MCF 10A (cell line): Measurements from ENCODE around the gene VPS13C. TPM values are rescaled to one million over a fixed set of nuclear protein-coding genes. Genes with fewer than 3 reads are reported as not detected.

Source experiments
- BruUV-seq: library from RNA; stranded (reverse); fragments of 400-500 nt; replicated peaks from 2 replicates; lab custom pipeline; 2021; lab: Mats Ljungman, UMichigan
- CTCF ChIA-PET: fragments of 300-600 bp; sonication (Branson Sonifier 250); formaldehyde crosslinking; extraction: SDS; loops from one replicate; lab custom pipeline; 2021; ENCODE audit warnings: antibody characterized with exemption, inconsistent platforms; lab: Yijun Ruan, JAX
- POLR2A ChIA-PET: fragments of 300-600, 350-650 bp; sonication (Branson Sonifier 250); formaldehyde crosslinking; extraction: SDS; loops from one replicate; lab custom pipeline; 2020; ENCODE audit warnings: antibody characterized with exemption, inconsistent platforms; lab: Yijun Ruan, JAX
- DNase-seq: peaks from one replicate; pipeline ENCODE4 v3.0.0-alpha.2; 2018; ENCODE audit not compliant: unreplicated experiment
- H3K27ac Mint-ChIP-seq: one replicate; pipeline ENCODE4 v1.8.0; 2022; ENCODE audit warnings: mild to moderate bottlenecking, low read depth, mixed read lengths; ENCODE audit not compliant: unreplicated experiment
- H3K27me3 Mint-ChIP-seq: one replicate; pipeline ENCODE4 v1.8.0; 2022; ENCODE audit warnings: mixed read lengths; ENCODE audit not compliant: insufficient read depth, unreplicated experiment
- H3K36me3 Mint-ChIP-seq: one replicate; pipeline ENCODE4 v1.8.0; 2022; ENCODE audit warnings: mild to moderate bottlenecking, moderate library complexity, mixed read lengths; ENCODE audit not compliant: insufficient read depth, unreplicated experiment
- H3K4me1 Mint-ChIP-seq: one replicate; pipeline ENCODE4 v1.8.0; 2022; ENCODE audit warnings: mixed read lengths; ENCODE audit not compliant: insufficient read depth, unreplicated experiment
- H3K4me3 Mint-ChIP-seq: one replicate; pipeline ENCODE4 v1.8.0; 2022; ENCODE audit warnings: mild to moderate bottlenecking, moderate library complexity, mixed read lengths; ENCODE audit not compliant: unreplicated experiment
- H3K9me3 Mint-ChIP-seq: one replicate; pipeline ENCODE4 v1.8.0; 2022; ENCODE audit warnings: mixed read lengths; ENCODE audit not compliant: unreplicated experiment
- intact Hi-C: fragments of 100-400 bp; cut with micrococcal nuclease; formaldehyde crosslinking; loops from 2 replicates; pipeline ENCODE4 v1.14.1; 2022
- total RNA-seq: library from RNA; stranded (reverse); gene quantifications from 2 replicates; pipeline ENCODE4 v1.2.3, GENCODE V29; 2022
- TF ChIP-seq, protein P1 (sequence below): fragments of 200-600 bp; IDR thresholded peaks from one replicate; pipeline ENCODE4 v1.8.0; 2022; ENCODE audit warnings: antibody characterized with exemption, mild to moderate bottlenecking; ENCODE audit not compliant: unreplicated experiment

The VPS13C gene
- total RNA-seq, 1 experiment from 2014 or later, result 47.4 TPM

DNA sequence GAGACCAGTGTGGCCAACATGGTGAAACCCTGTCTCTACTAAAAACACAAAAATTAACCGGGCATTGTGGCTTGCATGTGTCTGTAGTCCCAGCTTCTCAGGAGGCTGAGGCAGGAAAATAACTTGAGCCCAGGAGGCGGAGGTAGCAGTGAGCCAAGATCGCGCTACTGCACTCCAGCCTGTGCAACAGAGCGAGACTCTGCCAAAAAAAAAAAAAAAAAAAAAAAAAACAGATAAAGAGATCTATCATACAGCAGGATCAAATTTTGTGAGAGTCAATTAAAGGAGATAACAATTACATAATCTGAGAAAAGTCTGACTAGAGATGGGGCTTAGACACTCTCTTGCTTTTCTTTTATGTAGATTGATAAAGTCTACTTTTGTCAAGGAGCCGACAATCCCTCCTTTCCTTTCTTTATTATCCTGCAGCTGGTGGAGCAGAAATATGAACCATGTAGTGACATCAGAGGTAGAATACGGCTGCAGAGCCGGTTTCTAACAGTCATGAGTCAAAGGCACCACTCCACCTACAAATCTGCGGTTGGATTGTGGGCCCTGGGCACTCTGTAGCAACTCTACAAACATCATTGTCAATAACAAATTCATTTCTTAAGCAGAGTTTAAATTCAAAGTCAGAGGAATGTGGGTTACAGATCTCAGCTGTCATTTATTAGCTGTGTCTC is 15.5 kb upstream of the VPS13C start:
- ChIA-PET POLR2A (interaction anchor here (0.5 to 2.6 kb wide), 13 partner anchors 10 to 1303 kb away, joined by 3 to 14 read pairs (median 4); partner anchors contain the start of gene VPS13C), CTCF (interaction anchor here (0.7 to 7.0 kb wide), 8 partner anchors 11 to 366 kb away, joined by 3 to 46 read pairs (median 4); no protein-coding TSS in a partner anchor)
- Mint-ChIP-seq H3K4me1 (peaks cover 4% of the 10 kb centered on the region), H3K9me3 (no peaks in the 10 kb centered on the region), H3K27me3 (no peaks in the 10 kb centered on the region), H3K4me3 (peak overlapping the region; percentile 57), H3K27ac (peak overlapping the region; percentile 63), H3K36me3 (no peaks in the 10 kb centered on the region)
- no TSS peak for BruUV-seq
- intact Hi-C loops, result loop anchor here (5.0 to 10.0 kb wide), 2 partner anchors 177 to 1019 kb away; no protein-coding TSS in a partner anchor
- peak; percentile 81 for DNase-seq
- TF ChIP-seq, protein P1, sequence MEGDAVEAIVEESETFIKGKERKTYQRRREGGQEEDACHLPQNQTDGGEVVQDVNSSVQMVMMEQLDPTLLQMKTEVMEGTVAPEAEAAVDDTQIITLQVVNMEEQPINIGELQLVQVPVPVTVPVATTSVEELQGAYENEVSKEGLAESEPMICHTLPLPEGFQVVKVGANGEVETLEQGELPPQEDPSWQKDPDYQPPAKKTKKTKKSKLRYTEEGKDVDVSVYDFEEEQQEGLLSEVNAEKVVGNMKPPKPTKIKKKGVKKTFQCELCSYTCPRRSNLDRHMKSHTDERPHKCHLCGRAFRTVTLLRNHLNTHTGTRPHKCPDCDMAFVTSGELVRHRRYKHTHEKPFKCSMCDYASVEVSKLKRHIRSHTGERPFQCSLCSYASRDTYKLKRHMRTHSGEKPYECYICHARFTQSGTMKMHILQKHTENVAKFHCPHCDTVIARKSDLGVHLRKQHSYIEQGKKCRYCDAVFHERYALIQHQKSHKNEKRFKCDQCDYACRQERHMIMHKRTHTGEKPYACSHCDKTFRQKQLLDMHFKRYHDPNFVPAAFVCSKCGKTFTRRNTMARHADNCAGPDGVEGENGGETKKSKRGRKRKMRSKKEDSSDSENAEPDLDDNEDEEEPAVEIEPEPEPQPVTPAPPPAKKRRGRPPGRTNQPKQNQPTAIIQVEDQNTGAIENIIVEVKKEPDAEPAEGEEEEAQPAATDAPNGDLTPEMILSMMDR, result no peak

DNA sequence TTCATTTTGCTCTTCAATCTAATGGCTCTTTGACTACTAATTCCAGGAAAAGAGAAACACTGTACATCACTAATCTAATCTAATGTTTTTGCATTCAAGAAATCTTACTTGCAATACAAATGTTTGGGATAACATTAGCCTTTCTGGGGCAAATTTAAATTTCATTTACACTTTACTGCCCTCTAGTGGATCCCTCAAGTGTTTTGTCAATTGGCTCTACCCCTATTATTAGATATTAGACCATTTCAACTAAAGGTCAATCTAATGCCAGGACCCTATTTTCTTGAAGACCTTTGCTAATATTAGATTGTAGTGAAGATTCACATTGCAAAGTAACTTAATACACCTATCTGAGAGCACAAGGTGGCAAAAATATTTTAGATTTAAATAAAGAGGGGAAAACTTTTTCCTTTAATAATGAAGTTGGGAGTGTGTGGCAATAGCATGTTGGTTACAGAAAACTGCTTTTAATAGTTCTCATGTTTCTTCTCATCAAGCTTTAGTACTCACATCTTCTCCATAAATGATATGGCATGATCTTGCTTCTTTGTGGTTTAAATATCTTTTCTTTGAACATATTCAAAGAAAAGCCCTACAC is 11.6 kb upstream of the VPS13C start:
- CTCF ChIA-PET, result interaction anchor here (0.6 to 7.0 kb wide), 13 partner anchors 11 to 1574 kb away, joined by 3 to 46 read pairs (median 4); partner anchors contain the start of gene VPS13C

DNA sequence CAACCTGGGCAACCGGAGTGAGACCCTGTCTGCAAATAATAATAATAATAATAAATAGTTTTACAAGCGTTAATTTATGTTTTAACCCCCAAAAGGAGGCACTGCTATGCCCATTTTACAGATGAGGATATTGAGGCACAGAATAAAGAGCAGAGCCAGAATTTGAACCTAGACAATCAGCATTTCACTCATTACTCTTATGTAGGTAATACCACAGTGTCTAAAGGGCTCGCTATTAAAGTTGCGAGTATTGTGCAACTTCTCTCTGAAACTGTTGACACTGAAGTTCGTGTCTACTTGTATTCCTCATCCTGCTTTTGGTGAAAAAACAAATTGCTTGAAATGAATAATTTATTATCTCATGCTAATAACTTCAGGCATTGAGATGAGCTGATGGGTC is 9.3 kb upstream of the VPS13C start:
- TF ChIP-seq, protein P1, result no peak
- CTCF ChIA-PET, result interaction anchor here (1.1 to 1.3 kb wide), 3 partner anchors 9 to 237 kb away, joined by 4 to 5 read pairs (median 4); no protein-coding TSS in a partner anchor
- Mint-ChIP-seq H3K4me3 (no peak overlapping the region), H3K27ac (no peak overlapping the region), H3K9me3 (no peaks in the 10 kb centered on the region), H3K4me1 (peaks cover 8% of the 10 kb centered on the region), H3K27me3 (peaks cover 10% of the 10 kb centered on the region), H3K36me3 (no peaks in the 10 kb centered on the region)
- DNase-seq, result no peak
- POLR2A ChIA-PET, result interaction anchor here (1.3 kb wide), 1 partner anchor 10 kb away, joined by 3 read pairs; the partner anchor contains the start of gene VPS13C
- no TSS peak for BruUV-seq
- intact Hi-C loops, result no loop called here

More for the DNA sequence above, 11.6 kb upstream of the VPS13C start:
- TF ChIP-seq, protein P1, result peak; percentile 57
- intact Hi-C loops, result loop anchor here (1.0 to 10.0 kb wide), 4 partner anchors 71 to 1023 kb away; no protein-coding TSS in a partner anchor
- POLR2A ChIA-PET, result interaction anchor here (0.6 to 3.3 kb wide), 2 partner anchors 12 to 45 kb away, joined by 3 to 20 read pairs; partner anchors contain the start of gene VPS13C
- Mint-ChIP-seq H3K4me1 (peaks cover 8% of the 10 kb centered on the region), H3K27ac (no peak overlapping the region), H3K27me3 (peaks cover 9% of the 10 kb centered on the region), H3K36me3 (no peaks in the 10 kb centered on the region), H3K9me3 (no peaks in the 10 kb centered on the region), H3K4me3 (no peak overlapping the region)
- peak; percentile 44 for DNase-seq
- no TSS peak for BruUV-seq

DNA sequence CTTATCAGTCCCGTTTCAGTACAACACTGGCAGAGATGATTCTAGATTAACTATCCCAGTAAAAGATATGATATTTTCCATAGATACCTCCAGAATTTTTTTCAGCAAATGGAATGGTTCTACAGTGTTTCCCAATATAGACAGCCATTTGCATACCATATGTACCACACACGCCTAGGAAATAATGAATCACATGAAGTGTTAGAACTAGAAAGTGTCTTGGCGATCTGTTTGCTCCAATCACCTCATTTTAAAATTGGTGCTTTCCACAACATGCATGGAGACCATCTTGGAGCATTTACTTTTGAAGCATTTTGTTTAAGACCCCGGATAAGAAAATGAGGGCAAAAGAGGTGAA is 8.5 kb upstream of the VPS13C start:
- TF ChIP-seq, protein P1, result no peak
- H3K4me1 Mint-ChIP-seq, result peaks cover 15% of the 10 kb centered on the region
- intact Hi-C loops, result no loop called here
- CTCF ChIA-PET, result interaction anchor here (0.9 kb wide), 1 partner anchor 68 kb away, joined by 5 read pairs; no protein-coding TSS in a partner anchor
- no peaks in the 10 kb centered on the region for H3K36me3 Mint-ChIP-seq
- peaks cover 10% of the 10 kb centered on the region for H3K27me3 Mint-ChIP-seq
- POLR2A ChIA-PET, result interaction anchor here (0.8 to 1.3 kb wide), 2 partner anchors 9 to 1623 kb away, joined by 3 read pairs; partner anchors contain the start of gene VPS13C
- no peak overlapping the region for H3K27ac Mint-ChIP-seq
- no peaks in the 10 kb centered on the region for H3K9me3 Mint-ChIP-seq
- peak; percentile 19 for DNase-seq
- BruUV-seq, result no TSS peak
- H3K4me3 Mint-ChIP-seq, result no peak overlapping the region
